Caco-2 (cell line): ENCODE data around the gene RFX1. TPM values are rescaled to one million over a fixed set of nuclear protein-coding genes. Genes with fewer than 3 reads are reported as not detected.

Experiments used
- BruUV-seq: library from RNA; stranded (reverse); fragments of 400-500 nt; replicated peaks from 2 replicates; lab custom pipeline; 2021; lab: Mats Ljungman, UMichigan
- CTCF ChIA-PET: fragments of 300-600 bp; sonication (Branson Sonifier 250); formaldehyde crosslinking; loops from one replicate; lab custom pipeline; 2022; ENCODE audit warnings: antibody characterized with exemption; lab: Charles Lee
- POLR2A ChIA-PET: fragments of 300-600 bp; sonication (Branson Sonifier 250); formaldehyde crosslinking; loops from one replicate; lab custom pipeline; 2022; ENCODE audit warnings: antibody characterized with exemption; lab: Charles Lee
- DNase-seq, 2 experiments: peaks; one replicate each; pipeline versions ENCODE4 v3.0.0 to v3.0.0-alpha.2; 2020 to 2022
- H3K27me3 ChIP-seq: replicated peaks from 2 replicates; pipeline ENCODE4 v1.6.0; 2011; ENCODE audit warnings: low read length; ENCODE audit not compliant: control insufficient read depth, insufficient read depth
- H3K36me3 ChIP-seq: 2 replicates; pipeline ENCODE4 v1.5.1; 2011; ENCODE audit warnings: low read length; ENCODE audit not compliant: control insufficient read depth, insufficient read depth
- H3K4me1 ChIP-seq: fragments of 250-450 bp; sonication (Bioruptor Pico); 2 replicates; pipeline ENCODE4 v1.5.1; 2020; ENCODE audit warnings: mild to moderate bottlenecking
- H3K4me3 ChIP-seq: 2 replicates; pipeline ENCODE4 v1.5.1; 2011; ENCODE audit warnings: low read depth, mild to moderate bottlenecking, control low read depth, low read length
- H3K9me3 ChIP-seq: fragments of 250-450 bp; sonication (Bioruptor Pico); 2 replicates; pipeline ENCODE4 v1.5.1; 2020; ENCODE audit warnings: mild to moderate bottlenecking, moderate library complexity
- H3K27ac Mint-ChIP-seq: one replicate; pipeline ENCODE4 v1.8.0; 2022; ENCODE audit warnings: mixed read lengths; ENCODE audit not compliant: unreplicated experiment
- H3K27me3 Mint-ChIP-seq: one replicate; pipeline ENCODE4 v1.8.0; 2022; ENCODE audit warnings: mixed read lengths; ENCODE audit not compliant: insufficient read depth, unreplicated experiment
- H3K36me3 Mint-ChIP-seq: one replicate; pipeline ENCODE4 v1.8.0; 2022; ENCODE audit warnings: mild to moderate bottlenecking, mixed read lengths; ENCODE audit not compliant: insufficient read depth, unreplicated experiment
- H3K4me1 Mint-ChIP-seq: one replicate; pipeline ENCODE4 v1.8.0; 2022; ENCODE audit warnings: low read depth, mixed read lengths; ENCODE audit not compliant: unreplicated experiment
- H3K4me3 Mint-ChIP-seq: one replicate; pipeline ENCODE4 v1.8.0; 2022; ENCODE audit warnings: mild to moderate bottlenecking, moderate library complexity, mixed read lengths; ENCODE audit not compliant: unreplicated experiment
- H3K9me3 Mint-ChIP-seq: one replicate; pipeline ENCODE4 v1.8.0; 2022; ENCODE audit warnings: mixed read lengths; ENCODE audit not compliant: unreplicated experiment
- CTCF ChIP-seq, 2 experiments: fragments of 200-600 bp in 1 of 2; IDR thresholded peaks; 1 replicate in 1 of 2; 2 replicates in 1 of 2; pipeline versions ENCODE4 v1.5.1 to v1.8.0; 2011 to 2022; ENCODE audit warnings: antibody characterized with exemption in 1 of 2, control low read depth in 1 of 2, inconsistent platforms in 1 of 2, low read depth in 1 of 2, low read length in 1 of 2, mild to moderate bottlenecking in 1 of 2, moderate library complexity in 1 of 2; ENCODE audit not compliant: insufficient read depth in 1 of 2, severe bottlenecking in 1 of 2, unreplicated experiment in 1 of 2
- intact Hi-C: fragments of 100-400 bp; cut with micrococcal nuclease; formaldehyde crosslinking; loops from one replicate; pipeline ENCODE4 v1.10.0; 2022; ENCODE audit not compliant: unreplicated experiment
- total RNA-seq: library from RNA; stranded (reverse); gene quantifications from 2 replicates; pipeline ENCODE4 v1.2.3, GENCODE V29; 2022

The RFX1 gene
- total RNA-seq, 1 experiment from 2014 or later, result 11.5 TPM

GRCh38 chr19:14002571-14003250, 3.4 kb downstream of the RFX1 start:
- ChIA-PET POLR2A (no interaction called here), CTCF (no interaction called here)
- H3K27me3 ChIP-seq, result no peaks in the 10 kb centered on the region
- Mint-ChIP-seq H3K27me3 (no peaks in the 10 kb centered on the region), H3K9me3 (no peaks in the 10 kb centered on the region), H3K36me3 (peaks cover 25% of the 10 kb centered on the region), H3K4me3 (no peak overlapping the region), H3K4me1 (no peaks in the 10 kb centered on the region), H3K27ac (no peak overlapping the region)
- intact Hi-C loops, result no loop called here
- no peak for TF ChIP-seq CTCF (IDR thresholded peaks at IDR 0.05; ENCODE audit: insufficient read depth in 1 of 2, low read depth in 1 of 2, low read length in 1 of 2, severe bottlenecking in 1 of 2, unreplicated experiment in 1 of 2)
- DNase-seq, result no peak
- no peaks in the 10 kb centered on the region for H3K9me3 ChIP-seq
- H3K4me3 ChIP-seq, result no peak overlapping the region
- no peaks in the 10 kb centered on the region for H3K4me1 ChIP-seq
- no peaks in the 10 kb centered on the region; the same call in 1 of the 2 replicates for H3K36me3 ChIP-seq
- no TSS peak for BruUV-seq

DNA sequence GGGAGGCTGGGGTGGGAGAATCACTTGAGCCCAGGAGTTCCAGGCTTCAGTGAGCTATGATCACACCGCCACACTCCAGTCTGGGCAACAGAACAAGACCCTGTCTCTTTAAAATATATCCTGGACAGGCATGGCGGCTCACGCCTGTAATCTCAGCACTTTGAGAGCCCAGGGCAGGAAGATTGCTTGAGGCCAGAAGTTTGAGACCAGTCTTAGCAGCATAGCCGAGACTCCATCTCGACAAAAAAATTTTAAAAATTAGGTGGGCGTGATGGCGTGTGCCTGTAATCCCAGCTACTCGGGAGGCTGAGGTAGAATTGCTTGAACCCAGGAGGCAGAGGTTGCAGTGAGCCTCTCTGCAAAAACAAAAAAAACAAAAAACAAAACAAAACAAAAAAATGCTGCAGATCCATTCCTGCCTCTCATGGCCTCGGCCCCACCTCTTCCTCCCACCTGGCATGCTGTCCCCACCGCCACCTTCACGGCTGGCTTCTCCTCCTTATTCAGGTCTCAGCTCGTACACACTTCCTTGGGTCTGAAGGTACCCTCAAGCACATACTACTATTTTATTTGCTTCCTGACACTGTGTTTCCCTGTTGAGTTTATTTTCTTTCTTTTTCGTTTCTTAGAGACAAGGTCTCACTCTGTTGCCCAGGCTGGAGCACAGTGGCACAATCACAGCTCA, 5.3 kb downstream of the RFX1 start:
- BruUV-seq, result no TSS peak
- H3K27me3 ChIP-seq, result no peaks in the 10 kb centered on the region
- Mint-ChIP-seq H3K4me3 (no peak overlapping the region), H3K27ac (no peak overlapping the region), H3K9me3 (no peaks in the 10 kb centered on the region), H3K27me3 (no peaks in the 10 kb centered on the region), H3K4me1 (no peaks in the 10 kb centered on the region), H3K36me3 (peaks cover 11% of the 10 kb centered on the region)
- no peak for TF ChIP-seq CTCF (IDR thresholded peaks at IDR 0.05; ENCODE audit: insufficient read depth in 1 of 2, low read depth in 1 of 2, low read length in 1 of 2, severe bottlenecking in 1 of 2, unreplicated experiment in 1 of 2)
- intact Hi-C loops, result no loop called here
- no peaks in the 10 kb centered on the region for H3K9me3 ChIP-seq
- H3K36me3 ChIP-seq, result no peaks in the 10 kb centered on the region; the same call in 1 of the 2 replicates
- no peak overlapping the region for H3K4me3 ChIP-seq
- CTCF ChIA-PET, result no interaction called here
- no peaks in the 10 kb centered on the region for H3K4me1 ChIP-seq
- no peak for DNase-seq
- POLR2A ChIA-PET, result no interaction called here

DNA sequence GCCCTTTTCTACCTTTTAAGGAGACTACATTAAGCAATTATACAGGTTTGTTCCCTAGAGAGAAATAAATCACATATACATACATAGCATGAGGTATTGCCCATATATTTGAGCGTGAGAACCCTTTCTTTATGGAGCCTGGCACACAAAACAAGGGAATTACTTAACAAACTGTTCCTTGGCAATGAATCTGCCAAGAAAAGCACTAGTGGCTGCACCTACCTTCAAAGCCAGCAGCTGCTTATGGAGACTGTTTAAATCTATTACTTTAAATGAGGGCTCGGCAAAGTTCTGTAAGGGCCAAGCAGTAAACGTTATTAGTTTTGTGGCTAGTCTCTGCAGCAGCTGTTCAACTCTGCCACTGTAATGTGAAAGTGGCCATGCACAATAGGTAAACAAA, 7.0 kb downstream of the RFX1 start:
- CTCF ChIA-PET, result no interaction called here
- H3K36me3 ChIP-seq, result no peaks in the 10 kb centered on the region; the same call in 1 of the 2 replicates
- Mint-ChIP-seq H3K27me3 (no peaks in the 10 kb centered on the region), H3K27ac (no peak overlapping the region), H3K36me3 (no peaks in the 10 kb centered on the region), H3K4me3 (no peak overlapping the region), H3K4me1 (no peaks in the 10 kb centered on the region), H3K9me3 (no peaks in the 10 kb centered on the region)
- H3K27me3 ChIP-seq, result no peaks in the 10 kb centered on the region
- intact Hi-C loops, result no loop called here
- H3K4me1 ChIP-seq, result no peaks in the 10 kb centered on the region
- H3K9me3 ChIP-seq, result no peaks in the 10 kb centered on the region
- POLR2A ChIA-PET, result no interaction called here
- no peak for TF ChIP-seq CTCF (IDR thresholded peaks at IDR 0.05; ENCODE audit: insufficient read depth in 1 of 2, low read depth in 1 of 2, low read length in 1 of 2, severe bottlenecking in 1 of 2, unreplicated experiment in 1 of 2)
- H3K4me3 ChIP-seq, result no peak overlapping the region
- no TSS peak for BruUV-seq
- no peak for DNase-seq
